HFFc6 (cell line): ENCODE data around the gene TMEM86A. TPM values are rescaled to one million over a fixed set of nuclear protein-coding genes. Genes with fewer than 3 reads are reported as not detected.
"Not testable (repeated sequence)": the region's sequence is repeated elsewhere in the genome, so short reads cannot be mapped to it uniquely, and the experiment has no call there.

Experiments used
- DNase-seq: peaks from one replicate; pipeline ENCODE4 v3.0.0-alpha.2; 2018
- H3K27ac Mint-ChIP-seq: 2 replicates; pipeline ENCODE4 v1.8.0; 2020; ENCODE audit warnings: mild to moderate bottlenecking, mixed read lengths
- H3K27me3 Mint-ChIP-seq: 2 replicates; pipeline ENCODE4 v1.8.0; 2021; ENCODE audit warnings: mild to moderate bottlenecking, moderate library complexity, mixed read lengths; ENCODE audit not compliant: insufficient read depth
- H3K36me3 Mint-ChIP-seq: 2 replicates; pipeline ENCODE4 v1.8.0; 2021; ENCODE audit warnings: low read depth, mixed read lengths
- H3K4me1 Mint-ChIP-seq: 2 replicates; pipeline ENCODE4 v1.8.0; 2020; ENCODE audit warnings: low read depth, mixed read lengths
- H3K4me3 Mint-ChIP-seq: 2 replicates; pipeline ENCODE4 v1.8.0; 2020; ENCODE audit warnings: mild to moderate bottlenecking, moderate library complexity, mixed read lengths
- H3K9me3 Mint-ChIP-seq: 2 replicates; pipeline ENCODE4 v1.8.0; 2020; ENCODE audit warnings: mild to moderate bottlenecking, mixed read lengths
- long read RNA-seq: library from polyadenylated mRNA; unstranded; transcript quantifications from one replicate; pipeline ENCODE4 v2.0.0, GENCODE V29; 2019
- total RNA-seq, 6 experiments: library from RNA; stranded (reverse); fragmentation: NEBNext Ultra II Directional; extraction: Animal tissue kit (Norgen Biotek cat#: 25700); gene quantifications; 2 replicates in 1 of 6; 3 replicates in 5 of 6; pipeline ENCODE4 v1.2.3, GENCODE V29; 2021
- TF ChIP-seq, protein P1 (sequence below): fragments of 200-600 bp; sonication (generic); IDR thresholded peaks from 2 replicates; pipeline ENCODE4 v1.5.0; 2021; ENCODE audit warnings: antibody characterized with exemption, mild to moderate bottlenecking

The TMEM86A gene, protein sequence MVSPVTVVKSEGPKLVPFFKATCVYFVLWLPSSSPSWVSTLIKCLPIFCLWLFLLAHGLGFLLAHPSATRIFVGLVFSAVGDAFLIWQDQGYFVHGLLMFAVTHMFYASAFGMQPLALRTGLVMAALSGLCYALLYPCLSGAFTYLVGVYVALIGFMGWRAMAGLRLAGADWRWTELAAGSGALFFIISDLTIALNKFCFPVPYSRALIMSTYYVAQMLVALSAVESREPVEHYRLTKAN
- under 1 TPM; 0.23 to 0.61 (median 0.41) TPM for total RNA-seq
- long read RNA-seq, partial matches to known transcripts: 0 of 1 reads
- long read RNA-seq, other reads (novel, unspliced or antisense): 0 of 1 reads

DNA sequence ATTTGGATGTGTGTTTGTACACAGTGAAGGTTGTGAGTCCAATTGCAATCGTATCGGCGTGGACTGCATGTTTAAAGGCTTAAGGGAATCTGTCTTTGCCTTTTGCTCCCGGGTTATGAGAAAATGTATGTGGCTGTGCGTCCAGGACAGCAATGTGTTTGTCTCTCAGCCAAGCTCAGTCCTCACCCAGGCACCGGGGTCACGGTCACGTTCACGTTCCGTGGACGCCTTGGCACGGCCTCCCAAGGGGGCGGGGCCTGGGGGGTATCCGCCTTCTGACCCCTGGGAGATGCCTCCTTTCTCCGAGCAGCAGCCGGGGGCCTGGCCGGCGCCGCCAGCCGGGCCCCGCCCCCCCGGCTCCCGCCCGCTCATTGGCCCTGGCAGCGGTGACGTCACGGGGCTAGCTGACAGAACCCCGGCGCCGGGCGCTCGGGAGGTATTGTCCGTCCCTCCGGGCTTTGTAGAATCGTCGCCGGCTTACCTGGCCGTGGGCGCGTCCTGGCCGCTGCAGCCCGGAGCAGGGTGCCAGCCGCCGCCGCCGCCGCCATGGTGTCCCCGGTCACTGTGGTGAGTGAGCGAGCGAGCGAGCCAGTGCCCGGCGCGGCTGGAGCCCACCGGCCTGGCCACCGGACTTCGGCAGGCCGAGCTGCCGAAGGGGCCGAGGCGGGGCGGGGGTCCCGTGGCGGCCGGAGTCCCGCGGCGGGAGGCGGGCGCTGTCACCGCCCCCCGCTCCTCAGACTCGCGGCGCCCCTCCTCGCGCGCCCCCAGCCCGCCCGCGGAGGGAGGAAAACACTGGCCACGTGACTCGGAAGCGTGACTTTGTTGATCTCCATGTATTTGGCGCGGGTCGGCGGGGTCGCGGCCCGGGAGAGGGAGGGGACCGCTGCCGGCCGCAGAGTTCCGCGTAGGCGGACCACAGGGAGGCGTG, at the start of gene TMEM86A:
Gene TMEM86A, plus strand, starts transcription at position 439 of the 928 bp plus-strand sequence. Its CDS starts 108 bp downstream, at position 547.
- no peak within 1 kb of the TSS for H3K27ac Mint-ChIP-seq

DNA sequence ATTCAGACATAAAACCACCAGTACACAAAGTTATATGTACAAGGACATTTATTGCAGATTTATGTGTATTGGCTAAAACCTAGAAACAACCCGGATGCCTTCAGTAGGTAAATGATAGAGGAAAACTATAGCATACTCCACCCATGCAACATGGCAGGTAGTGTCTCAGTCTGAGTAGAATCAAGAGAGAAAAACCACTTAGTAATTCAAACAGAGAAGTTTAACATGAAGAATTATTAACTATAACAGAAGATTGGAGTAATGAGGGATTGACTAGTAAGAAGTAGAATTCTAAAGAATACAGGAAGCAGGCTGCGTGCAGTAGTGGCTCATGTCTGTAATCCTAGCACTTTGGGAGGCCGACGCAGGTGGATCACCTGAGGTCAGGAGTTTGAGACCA, 48.2 kb upstream of the TMEM86A start:
- TF ChIP-seq, protein P1, sequence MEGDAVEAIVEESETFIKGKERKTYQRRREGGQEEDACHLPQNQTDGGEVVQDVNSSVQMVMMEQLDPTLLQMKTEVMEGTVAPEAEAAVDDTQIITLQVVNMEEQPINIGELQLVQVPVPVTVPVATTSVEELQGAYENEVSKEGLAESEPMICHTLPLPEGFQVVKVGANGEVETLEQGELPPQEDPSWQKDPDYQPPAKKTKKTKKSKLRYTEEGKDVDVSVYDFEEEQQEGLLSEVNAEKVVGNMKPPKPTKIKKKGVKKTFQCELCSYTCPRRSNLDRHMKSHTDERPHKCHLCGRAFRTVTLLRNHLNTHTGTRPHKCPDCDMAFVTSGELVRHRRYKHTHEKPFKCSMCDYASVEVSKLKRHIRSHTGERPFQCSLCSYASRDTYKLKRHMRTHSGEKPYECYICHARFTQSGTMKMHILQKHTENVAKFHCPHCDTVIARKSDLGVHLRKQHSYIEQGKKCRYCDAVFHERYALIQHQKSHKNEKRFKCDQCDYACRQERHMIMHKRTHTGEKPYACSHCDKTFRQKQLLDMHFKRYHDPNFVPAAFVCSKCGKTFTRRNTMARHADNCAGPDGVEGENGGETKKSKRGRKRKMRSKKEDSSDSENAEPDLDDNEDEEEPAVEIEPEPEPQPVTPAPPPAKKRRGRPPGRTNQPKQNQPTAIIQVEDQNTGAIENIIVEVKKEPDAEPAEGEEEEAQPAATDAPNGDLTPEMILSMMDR: no peak
- Mint-ChIP-seq H3K27me3 (peaks cover 5% of the 10 kb centered on the region; the same call in 1 of the 2 replicates), H3K27ac (no peak overlapping the region), H3K9me3 (no peaks in the 10 kb centered on the region), H3K4me3 (no peak overlapping the region), H3K4me1 (no peaks in the 10 kb centered on the region), H3K36me3 (no peaks in the 10 kb centered on the region)
- no peak for DNase-seq

More for the DNA sequence above, at the start of gene TMEM86A:
- H3K4me3 Mint-ChIP-seq: peak within 1 kb of the TSS; percentile 79
- H3K27me3 Mint-ChIP-seq: peaks cover 23% of the 10 kb centered on the region
- H3K4me1 Mint-ChIP-seq: peaks cover 20% of the 10 kb centered on the region
- H3K36me3 Mint-ChIP-seq: no peaks in the 10 kb centered on the region
- H3K9me3 Mint-ChIP-seq: no peaks in the 10 kb centered on the region
- DNase-seq: peak; percentile 43
- TF ChIP-seq, protein P1: no peak

DNA sequence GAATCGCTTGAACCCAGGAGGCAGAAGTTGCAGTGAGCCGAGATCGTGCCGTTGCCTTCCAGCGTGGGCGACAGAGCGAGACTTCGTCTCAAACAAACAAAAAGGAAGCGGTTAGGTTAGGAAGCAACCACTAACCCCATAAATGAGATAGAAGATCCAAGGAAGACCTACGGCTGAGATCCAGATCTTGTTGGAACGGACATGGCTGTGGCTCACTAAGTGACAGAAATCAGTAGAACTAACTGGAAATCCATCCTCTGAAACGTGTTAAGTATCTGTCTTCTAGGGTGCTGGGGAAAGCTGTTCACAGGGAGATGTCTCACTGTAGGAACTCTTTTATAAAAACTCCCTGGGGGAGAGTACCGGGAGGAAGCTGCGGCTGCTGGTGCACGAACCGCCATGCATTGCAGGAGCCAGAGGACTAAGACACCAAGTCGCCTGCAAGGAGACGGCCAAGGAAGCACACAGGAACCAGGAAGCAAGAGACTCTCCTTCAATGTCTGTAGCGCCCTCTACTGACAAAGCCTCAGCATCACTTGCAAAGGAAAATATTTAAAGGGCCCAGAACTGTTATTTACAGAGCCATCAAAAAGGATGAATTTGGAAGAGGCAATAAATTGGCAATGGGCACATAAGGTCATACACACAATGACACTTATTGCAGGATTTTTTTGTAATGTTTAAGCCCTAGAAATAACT, 47.6 kb upstream of the TMEM86A start:
- Mint-ChIP-seq H3K36me3 (no peaks in the 10 kb centered on the region), H3K4me3 (no peak overlapping the region), H3K27ac (no peak overlapping the region), H3K9me3 (no peaks in the 10 kb centered on the region), H3K4me1 (no peaks in the 10 kb centered on the region), H3K27me3 (peaks cover 5% of the 10 kb centered on the region; the same call in 1 of the 2 replicates)
- peak; percentile 40 for DNase-seq
- TF ChIP-seq, protein P1: peak; percentile 83

DNA sequence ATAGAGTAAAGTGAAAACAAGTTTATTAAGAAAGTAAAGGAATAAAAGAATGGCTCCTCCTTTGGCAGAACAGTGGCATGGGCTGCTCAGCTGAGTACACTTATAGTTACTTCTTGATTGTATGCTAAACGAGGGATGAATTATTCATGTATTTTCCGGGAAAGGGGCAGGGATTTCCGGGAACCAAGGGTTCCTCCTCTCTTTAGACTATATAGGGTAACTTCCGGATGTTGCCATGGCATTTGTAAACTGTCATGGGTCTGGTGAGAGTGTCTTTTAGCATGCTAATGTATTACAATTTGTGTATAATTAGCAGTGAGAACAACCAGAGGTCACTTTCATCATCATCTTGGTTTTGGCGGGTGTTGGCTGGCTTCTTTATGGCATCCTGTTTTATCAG, 40.9 kb upstream of the TMEM86A start:
- DNase-seq: no peak
- H3K27me3 Mint-ChIP-seq: peaks cover 32% of the 10 kb centered on the region
- H3K4me3 Mint-ChIP-seq: no peak overlapping the region
- no peak overlapping the region for H3K27ac Mint-ChIP-seq
- no peaks in the 10 kb centered on the region for H3K4me1 Mint-ChIP-seq
- TF ChIP-seq, protein P1: no peak
- no peaks in the 10 kb centered on the region for H3K9me3 Mint-ChIP-seq
- no peaks in the 10 kb centered on the region for H3K36me3 Mint-ChIP-seq

DNA sequence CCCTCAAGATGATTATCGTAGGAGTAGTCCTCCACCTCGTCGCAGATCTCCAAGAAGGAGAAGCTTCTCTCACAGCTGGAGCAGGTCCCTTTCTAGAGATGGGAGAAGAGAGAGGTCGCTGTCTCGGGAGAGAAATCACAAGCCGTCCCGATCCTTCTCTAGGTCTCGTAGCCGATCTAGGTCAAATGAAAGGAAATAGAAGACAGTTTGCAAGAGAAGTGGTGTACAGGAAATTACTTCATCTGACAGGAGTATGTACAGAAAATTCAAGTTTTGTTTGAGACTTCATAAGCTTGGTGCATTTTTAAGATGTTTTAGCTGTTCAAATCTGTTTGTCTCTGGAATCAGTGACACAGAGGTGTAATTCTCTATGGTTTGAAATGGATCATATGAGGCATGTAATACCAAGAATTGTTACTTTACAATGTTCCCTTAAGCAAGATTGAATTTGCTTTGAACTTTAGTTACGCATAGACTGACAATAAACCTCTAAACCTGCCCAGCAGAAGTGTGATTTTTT, 33.2 kb upstream of the TMEM86A start:
- not testable (repeated sequence) for DNase-seq, H3K36me3 Mint-ChIP-seq, H3K4me3 Mint-ChIP-seq, H3K9me3 Mint-ChIP-seq, H3K27ac Mint-ChIP-seq
- peaks cover 22% of the 10 kb centered on the region for H3K27me3 Mint-ChIP-seq
- H3K4me1 Mint-ChIP-seq: peaks cover 17% of the 10 kb centered on the region
